SK-N-SH (cell line): ENCODE data around the gene SELPLG. TPM values are rescaled to one million over a fixed set of nuclear protein-coding genes. Genes with fewer than 3 reads are reported as not detected.

ENCODE experiments used
- CTCF ChIA-PET: fragments of 300-600, 350-600 bp; formaldehyde crosslinking; extraction: SDS; loops from one replicate; lab custom pipeline; 2021; lab: Yijun Ruan, JAX
- POLR2A ChIA-PET: fragments of 350-600 bp; sonication (Branson Sonifier 250); formaldehyde crosslinking; extraction: SDS; loops from one replicate; lab custom pipeline; 2020; ENCODE audit warnings: antibody characterized with exemption, inconsistent platforms; lab: Yijun Ruan, JAX
- DNase-seq: peaks from one replicate; pipeline ENCODE4 v3.0.0; 2012
- H2AFZ ChIP-seq: fragments of 200-600 bp; sonication (generic); 2 replicates; pipeline ENCODE4 v1.8.1; 2016; ENCODE audit warnings: antibody characterized with exemption, mild to moderate bottlenecking, low read depth
- H3F3A ChIP-seq: fragments of 200-600 bp; sonication (generic); replicated peaks from 2 replicates; pipeline ENCODE3; 2016; ENCODE audit warnings: antibody characterized with exemption, mild to moderate bottlenecking; ENCODE audit not compliant: insufficient read depth
- H3K27ac ChIP-seq, 2 experiments: fragments of 200-500 bp in 1 of 2; fragments of 200-600 bp in 1 of 2; sonication (Bioruptor generic) in 1 of 2; sonication (generic), shearing (Covaris generic) in 1 of 2; 2 replicates each; pipeline versions ENCODE4 v1.5.1 to v1.6.1; 2014 to 2016; ENCODE audit warnings: low read depth in 2 of 2, inconsistent platforms in 1 of 2, low read length in 1 of 2, mild to moderate bottlenecking in 1 of 2, mixed read lengths in 1 of 2
- H3K27me3 ChIP-seq: fragments of 200-600 bp; sonication (generic), shearing (Covaris generic); 2 replicates; pipeline ENCODE4 v1.6.1; 2016; ENCODE audit warnings: mixed run types; ENCODE audit not compliant: insufficient read depth
- H3K36me3 ChIP-seq, 2 experiments: fragments of 200-500 bp in 1 of 2; fragments of 200-600 bp in 1 of 2; sonication (Bioruptor generic) in 1 of 2; sonication (generic) in 1 of 2; replicated peaks in 1 of 2; 2 replicates each; pipeline versions ENCODE3 to v1.5.1; 2014 to 2016; ENCODE audit warnings: low read length in 1 of 2, mild to moderate bottlenecking in 1 of 2; ENCODE audit not compliant: insufficient read depth in 2 of 2, control insufficient read depth in 1 of 2
- H3K4me1 ChIP-seq, 2 experiments: fragments of 200-500 bp in 1 of 2; fragments of 200-600 bp in 1 of 2; sonication (Bioruptor generic) in 1 of 2; sonication (generic), shearing (Covaris generic) in 1 of 2; 2 replicates each; pipeline versions ENCODE4 v1.5.1 to v1.6.1; 2014 to 2016; ENCODE audit warnings: low read depth in 1 of 2, low read length in 1 of 2, mixed run types in 1 of 2; ENCODE audit not compliant: insufficient read depth in 2 of 2, control insufficient read depth in 1 of 2
- H3K4me2 ChIP-seq: fragments of 200-600 bp; sonication (generic), shearing (Covaris generic); 2 replicates; pipeline ENCODE4 v1.6.1; 2017; ENCODE audit warnings: mixed run types
- H3K4me3 ChIP-seq, 2 experiments: fragments of 200-500 bp in 1 of 2; fragments of 200-600 bp in 1 of 2; sonication (Bioruptor generic) in 1 of 2; sonication (generic), shearing (Covaris generic) in 1 of 2; 2 replicates each; pipeline versions ENCODE4 v1.5.1 to v1.8.1; 2014 to 2016; ENCODE audit warnings: low read depth in 2 of 2, inconsistent platforms in 1 of 2, low read length in 1 of 2, mild to moderate bottlenecking in 1 of 2, mixed read lengths in 1 of 2, moderate library complexity in 1 of 2
- H3K79me2 ChIP-seq: fragments of 200-600 bp; sonication (generic); 2 replicates; pipeline ENCODE4 v1.8.1; 2017; ENCODE audit warnings: mild to moderate bottlenecking; ENCODE audit not compliant: insufficient read depth
- H3K9ac ChIP-seq: fragments of 200-600 bp; sonication (generic); 2 replicates; pipeline ENCODE4 v1.6.1; 2017; ENCODE audit warnings: mixed run types
- H3K9me2 ChIP-seq: fragments of 200-600 bp; sonication (generic); 2 replicates; pipeline ENCODE4 v1.6.1; 2017; ENCODE audit warnings: mixed run types
- H3K9me3 ChIP-seq: fragments of 200-600 bp; sonication (generic); 2 replicates; pipeline ENCODE4 v1.6.1; 2017; ENCODE audit warnings: mixed run types, mild to moderate bottlenecking, moderate library complexity
- H4K20me1 ChIP-seq: fragments of 200-600 bp; sonication (generic); 2 replicates; pipeline ENCODE4 v1.6.1; 2017; ENCODE audit warnings: mild to moderate bottlenecking, mixed run types; ENCODE audit not compliant: insufficient read depth
- CHD2 ChIP-seq: fragments of 150-350 bp; IDR thresholded peaks from 2 replicates; pipeline ENCODE4 v1.6.1; 2018; ENCODE audit warnings: low read length; ENCODE audit not compliant: partially characterized antibody
- EP300 ChIP-seq, 2 experiments: IDR thresholded peaks; 2 replicates each; pipeline versions ENCODE4 v1.4.0 to v1.6.1; 2012; ENCODE audit warnings: borderline replicate concordance in 1 of 2, low read depth in 1 of 2, low read length in 1 of 2
- FOXM1 ChIP-seq: IDR thresholded peaks from 2 replicates; pipeline ENCODE4 v1.4.0; 2012; ENCODE audit warnings: low read depth, mild to moderate bottlenecking
- JUND ChIP-seq: IDR thresholded peaks from 2 replicates; pipeline ENCODE4 v1.4.0; 2012
- MAX ChIP-seq: IDR thresholded peaks from 2 replicates; pipeline ENCODE4 v1.4.0; 2012; ENCODE audit warnings: low read depth
- NFIC ChIP-seq: IDR thresholded peaks from 2 replicates; pipeline ENCODE4 v1.4.0; 2012; ENCODE audit warnings: borderline replicate concordance
- NRF1 ChIP-seq: IDR thresholded peaks from 2 replicates; pipeline ENCODE4 v1.6.1; 2012; ENCODE audit warnings: low read depth, mild to moderate bottlenecking, low read length
- PBX3 ChIP-seq: IDR thresholded peaks from 2 replicates; pipeline ENCODE4; 2012
- RAD21 ChIP-seq: IDR thresholded peaks from 2 replicates; pipeline ENCODE4 v1.6.1; 2012; ENCODE audit warnings: mild to moderate bottlenecking, low read length
- REST ChIP-seq: IDR thresholded peaks from 2 replicates; pipeline ENCODE4 v1.6.1; 2012; ENCODE audit warnings: mild to moderate bottlenecking, low read depth, low read length, moderate library complexity
- SMC3 ChIP-seq: IDR thresholded peaks from 2 replicates; pipeline ENCODE4 v1.6.1; 2012; ENCODE audit warnings: low read depth, low read length, improper control_type of control experiment
- USF1 ChIP-seq: IDR thresholded peaks from 2 replicates; pipeline ENCODE4 v1.4.0; 2012; ENCODE audit warnings: low read depth, borderline replicate concordance
- USF2 ChIP-seq: fragments of 150-350 bp; IDR thresholded peaks from 2 replicates; pipeline ENCODE4 v1.6.1; 2017; ENCODE audit warnings: antibody characterized with exemption, low read length, low read depth, borderline replicate concordance
- ZBTB33 ChIP-seq: IDR thresholded peaks from 2 replicates; pipeline ENCODE4 v1.4.0; 2012; ENCODE audit warnings: low read depth, borderline replicate concordance
- WGBS: methylation state at CpG from one replicate; pipeline ENCODE4 v1.1.6; 2017; ENCODE audit warnings: low lambda C conversion rate; 5-methylcytosine and 5-hydroxymethylcytosine counted together
- polyA plus RNA-seq, 3 experiments: library from polyadenylated mRNA; depleted of rRNA; stranded (reverse); fragments of >200 nt; gene quantifications; 2 replicates each; pipeline ENCODE4 v1.2.3, GENCODE V29; 2012

Gene SELPLG
- polyA plus RNA-seq, 1 of the 3 experiments (the other 2 are of a cell fraction), result 2.8 TPM

- TF ChIP-seq ZBTB33 (no peak), NRF1 (no peak), USF1 (no peak), RAD21 (no peak), REST (no peak)
Measured at GRCh38 chr12:108642899-108643654, 9.4 kb upstream of the SELPLG start (continued).

GRCh38 chr12:108642269-108642870 is 8.7 kb upstream of the SELPLG start:
- DNase-seq, result no peak
- Histone ChIP-seq H3K27ac (peak overlapping the region in 1 of 2 experiments; percentile 24; a peak in 1 of 4 replicates), H3F3A (peaks cover 61% of the 10 kb centered on the region), H3K4me3 (no peak overlapping the region), H2AFZ (no peak overlapping the region), H3K79me2 (peaks cover 24% of the 10 kb centered on the region; the same call in 1 of the 2 replicates), H3K4me1 (peaks cover 22 to 46% of the 10 kb centered on the region in 2 experiments; a peak in 3 of 4 replicates), H4K20me1 (no peaks in the 10 kb centered on the region), H3K9me2 (no peaks in the 10 kb centered on the region), H3K9ac (no peak overlapping the region), H3K4me2 (no peak overlapping the region), H3K36me3 (peaks cover 25 to 40% of the 10 kb centered on the region in 2 experiments), H3K9me3 (no peaks in the 10 kb centered on the region), H3K27me3 (no peaks in the 10 kb centered on the region)
- WGBS, result 97% methylated on average over 16 of the region's 16 CpGs
- POLR2A ChIA-PET, result no interaction called here
- CTCF ChIA-PET, result interaction anchor here (1.1 to 1.6 kb wide), 3 partner anchors 10 to 161 kb away, joined by 3 to 6 read pairs (median 4); no protein-coding TSS in a partner anchor
- TF ChIP-seq MAX (no peak), RAD21 (no peak), SMC3 (no peak), NFIC (no peak), USF2 (no peak), PBX3 (no peak), ZBTB33 (no peak), JUND (no peak), FOXM1 (no peak), CHD2 (no peak), USF1 (no peak), EP300 (IDR thresholded peaks at IDR 0.05; ENCODE audit: borderline replicate concordance in 1 of 2, low read depth in 1 of 2, low read length in 1 of 2) (no peak)
